Testis (tissue), 3 donors: Measurements from ENCODE around the gene ARHGAP25. TPM values are rescaled to one million over a fixed set of nuclear protein-coding genes. Genes with fewer than 3 reads are reported as not detected.

Experiments used
- DNase-seq: peaks from one replicate; pipeline ENCODE4 v3.0.0-alpha.2; 2019
- H3K27ac ChIP-seq, 2 donors: fragments of 200-600 bp; sonication (generic); one replicate each; pipeline ENCODE4 v1.5.1; 2019
- H3K27me3 ChIP-seq: fragments of 200-600 bp; sonication (generic); one replicate; pipeline ENCODE4 v1.5.1; 2019
- H3K36me3 ChIP-seq: fragments of 200-600 bp; sonication (generic); one replicate; pipeline ENCODE4 v1.5.1; 2017; ENCODE audit warnings: low read depth; ENCODE audit errors: missing control alignments
- H3K4me1 ChIP-seq: fragments of 200-600 bp; sonication (generic); one replicate; pipeline ENCODE4 v1.5.1; 2019
- H3K4me3 ChIP-seq, 2 donors: fragments of 200-600 bp; sonication (generic); one replicate each; pipeline ENCODE4 v1.5.1; 2017 to 2019
- H3K9me3 ChIP-seq: fragments of 200-600 bp; sonication (generic); one replicate; pipeline ENCODE4 v1.5.1; 2017
- POLR2A ChIP-seq: fragments of 450-650 bp; IDR thresholded peaks from one replicate; pipeline ENCODE4 v1.6.1; 2017; ENCODE audit warnings: antibody characterized with exemption, mild to moderate bottlenecking, moderate library complexity
- WGBS, 2 donors: methylation state at CpG; one replicate each; pipeline ENCODE4 v1.1.5; 2018; 5-methylcytosine and 5-hydroxymethylcytosine counted together
- intact Hi-C: fragments of 100-400 bp; cut with DNase I; formaldehyde crosslinking; loops from one replicate; pipeline ENCODE4 v1.15.1; 2023; ENCODE audit warnings: low total_unique reads
- polyA plus RNA-seq: library from polyadenylated mRNA; stranded (reverse); fragments of 350-450 nt; fragmentation: Illumina TruSeq; extraction: RNeasy Lipid Tissue Mini Kit (QIAGEN cat#74804); gene quantifications from one replicate; pipeline ENCODE4 v1.2.3, GENCODE V29; 2014; ENCODE audit warnings: low read depth, low replicate concordance; ENCODE audit not compliant: insufficient read depth
- total RNA-seq, 2 donors: library from RNA; depleted of rRNA; stranded (reverse); fragments of >200 nt; gene quantifications; one replicate each; pipeline ENCODE4 v1.2.3, GENCODE V29; 2016
- TF ChIP-seq, protein P1 (sequence below), 3 experiments: fragments of 450-650 bp in 2 of 3; fragments of 200-600 bp in 1 of 3; sonication (generic) in 1 of 3; IDR thresholded peaks; one replicate each; pipeline ENCODE4 v1.5.1; 2016 to 2019; ENCODE audit warnings: antibody characterized with exemption in 3 of 3, mild to moderate bottlenecking in 2 of 3, moderate library complexity in 1 of 3

ARHGAP25 gene
- total and polyA plus RNA-seq, 3 donors from 2014 or later: 6.2 to 8.2 (median 6.7) TPM

DNA sequence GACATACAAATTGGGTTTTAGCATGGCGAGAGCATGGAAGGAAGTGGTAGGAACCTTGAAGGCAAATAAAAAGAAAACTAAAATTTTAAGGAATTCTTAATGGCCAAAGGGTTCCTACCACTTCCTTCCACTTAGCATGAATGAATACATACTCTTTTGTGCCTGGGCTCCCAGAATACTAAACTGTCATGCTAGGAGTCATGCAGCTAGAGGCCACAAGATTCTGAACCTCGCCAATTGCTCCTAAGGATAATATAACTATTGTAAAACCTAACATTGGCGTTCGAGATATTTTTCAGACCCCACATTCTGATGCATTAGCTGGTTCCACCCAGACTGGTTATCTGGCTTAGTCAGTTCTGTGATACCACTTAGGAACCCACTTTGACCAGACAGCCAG, 38.6 kb upstream of the ARHGAP25 start:
- no peaks in the 10 kb centered on the region for H3K9me3 ChIP-seq
- 85 to 92% methylated on average over 4 of the region's 4 CpGs for WGBS, 2 donors
- no peaks in the 10 kb centered on the region for H3K36me3 ChIP-seq
- intact Hi-C loops: no loop called here
- H3K27me3 ChIP-seq: no peaks in the 10 kb centered on the region
- H3K4me3 ChIP-seq: no peak overlapping the region
- no peak overlapping the region for H3K27ac ChIP-seq
- DNase-seq: no peak
- no peak for TF ChIP-seq POLR2A
- TF ChIP-seq, protein P1, sequence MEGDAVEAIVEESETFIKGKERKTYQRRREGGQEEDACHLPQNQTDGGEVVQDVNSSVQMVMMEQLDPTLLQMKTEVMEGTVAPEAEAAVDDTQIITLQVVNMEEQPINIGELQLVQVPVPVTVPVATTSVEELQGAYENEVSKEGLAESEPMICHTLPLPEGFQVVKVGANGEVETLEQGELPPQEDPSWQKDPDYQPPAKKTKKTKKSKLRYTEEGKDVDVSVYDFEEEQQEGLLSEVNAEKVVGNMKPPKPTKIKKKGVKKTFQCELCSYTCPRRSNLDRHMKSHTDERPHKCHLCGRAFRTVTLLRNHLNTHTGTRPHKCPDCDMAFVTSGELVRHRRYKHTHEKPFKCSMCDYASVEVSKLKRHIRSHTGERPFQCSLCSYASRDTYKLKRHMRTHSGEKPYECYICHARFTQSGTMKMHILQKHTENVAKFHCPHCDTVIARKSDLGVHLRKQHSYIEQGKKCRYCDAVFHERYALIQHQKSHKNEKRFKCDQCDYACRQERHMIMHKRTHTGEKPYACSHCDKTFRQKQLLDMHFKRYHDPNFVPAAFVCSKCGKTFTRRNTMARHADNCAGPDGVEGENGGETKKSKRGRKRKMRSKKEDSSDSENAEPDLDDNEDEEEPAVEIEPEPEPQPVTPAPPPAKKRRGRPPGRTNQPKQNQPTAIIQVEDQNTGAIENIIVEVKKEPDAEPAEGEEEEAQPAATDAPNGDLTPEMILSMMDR (IDR thresholded peaks at IDR 0.05): no peak
- no peaks in the 10 kb centered on the region for H3K4me1 ChIP-seq

DNA sequence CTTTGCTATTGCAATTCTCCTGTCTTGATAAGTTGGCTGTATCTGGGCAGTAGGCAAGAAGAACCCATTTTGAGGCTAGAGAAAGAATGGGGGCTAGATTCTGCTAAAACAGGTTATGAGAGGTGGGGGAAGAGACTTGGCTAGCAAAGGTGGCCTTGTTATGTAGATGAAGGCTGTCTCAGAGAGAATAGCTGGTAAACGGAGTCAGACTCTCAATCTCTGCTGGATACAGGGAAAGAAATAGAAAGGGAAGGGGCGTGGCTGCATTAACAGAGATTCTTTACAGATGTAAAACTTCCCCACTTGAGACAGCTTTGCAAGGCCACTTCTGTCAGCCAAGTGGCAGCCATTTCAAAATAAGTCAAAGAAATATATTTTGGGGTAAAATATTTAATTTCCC, 38.1 kb upstream of the ARHGAP25 start:
- Histone ChIP-seq H3K4me3 (no peak overlapping the region), H3K36me3 (no peaks in the 10 kb centered on the region), H3K4me1 (no peaks in the 10 kb centered on the region), H3K9me3 (no peaks in the 10 kb centered on the region), H3K27ac (no peak overlapping the region), H3K27me3 (no peaks in the 10 kb centered on the region)
- WGBS, 2 donors: 91 to 94% methylated on average over 2 of the region's 2 CpGs
- DNase-seq: no peak
- intact Hi-C loops: no loop called here
- TF ChIP-seq POLR2A: no peak
- TF ChIP-seq, protein P1 (IDR thresholded peaks at IDR 0.05): no peak

DNA sequence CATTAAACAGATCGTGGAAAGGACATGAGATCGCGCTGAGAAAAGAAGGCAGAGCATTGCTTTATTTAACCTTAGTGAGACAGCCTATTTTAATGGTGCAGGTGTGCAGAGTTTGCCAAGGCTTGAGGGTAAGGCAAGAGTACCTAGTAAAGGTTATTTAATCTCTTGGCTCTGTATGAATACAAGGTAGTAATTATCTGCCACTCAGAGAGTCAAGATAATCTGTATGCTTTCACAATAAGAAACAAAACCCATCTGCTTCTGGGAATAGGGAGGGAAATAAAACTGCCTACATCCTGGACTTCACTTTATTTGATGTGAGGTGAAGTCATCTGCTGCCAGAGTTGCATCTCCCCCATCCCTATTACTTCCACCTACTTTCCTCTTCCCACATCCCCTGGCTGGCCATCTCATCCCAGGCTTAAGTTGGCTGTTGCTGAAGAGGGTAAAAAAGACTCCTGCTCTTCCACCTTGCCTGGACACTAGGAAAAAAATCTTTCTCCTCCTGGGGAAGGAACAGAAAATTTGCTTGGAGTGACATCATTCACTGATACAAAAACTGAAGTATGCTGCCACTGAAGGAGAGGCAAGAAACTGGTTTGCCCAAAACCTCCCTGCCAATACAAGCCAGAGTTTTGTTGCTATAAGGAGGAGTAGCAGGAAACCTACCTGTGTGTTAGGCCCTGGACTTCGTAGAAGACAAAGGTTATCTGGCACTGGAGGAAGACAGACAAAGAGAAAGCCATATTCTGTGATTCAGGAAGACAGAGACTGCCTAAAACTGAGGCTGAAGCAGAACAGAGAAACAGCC, 35.8 kb upstream of the ARHGAP25 start:
- Histone ChIP-seq H3K27me3 (no peaks in the 10 kb centered on the region), H3K36me3 (no peaks in the 10 kb centered on the region), H3K9me3 (no peaks in the 10 kb centered on the region), H3K4me3 (no peak overlapping the region), H3K4me1 (no peaks in the 10 kb centered on the region), H3K27ac (no peak overlapping the region)
- WGBS, 2 donors: 75 to 88% methylated on average over 4 of the region's 4 CpGs
- DNase-seq: no peak
- TF ChIP-seq POLR2A: no peak
- TF ChIP-seq, protein P1 (IDR thresholded peaks at IDR 0.05): no peak
- intact Hi-C loops: no loop called here

DNA sequence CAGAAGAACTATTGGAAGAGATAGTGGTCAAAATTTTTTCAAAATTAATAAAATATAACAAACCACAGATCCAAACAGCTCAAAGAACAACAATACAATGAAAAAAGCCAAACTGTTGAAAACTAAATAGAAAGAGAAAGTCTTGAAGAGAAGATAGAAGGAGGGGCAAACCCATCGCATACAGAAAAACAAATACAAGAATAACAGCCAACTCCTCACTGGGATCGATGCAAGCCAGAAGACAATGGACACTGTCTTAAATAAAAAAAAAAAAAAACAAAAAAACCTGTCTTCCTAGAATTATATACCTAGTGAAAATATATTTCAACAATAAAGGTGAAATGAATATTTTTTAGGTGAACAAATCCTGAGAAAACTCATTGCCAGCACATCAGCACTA, 34.1 kb upstream of the ARHGAP25 start:
- Histone ChIP-seq H3K36me3 (no peaks in the 10 kb centered on the region), H3K27me3 (no peaks in the 10 kb centered on the region), H3K4me1 (no peaks in the 10 kb centered on the region), H3K27ac (no peak overlapping the region), H3K4me3 (no peak overlapping the region), H3K9me3 (no peaks in the 10 kb centered on the region)
- TF ChIP-seq POLR2A: no peak
- TF ChIP-seq, protein P1 (IDR thresholded peaks at IDR 0.05): no peak
- DNase-seq: no peak
- intact Hi-C loops: no loop called here
- 98% methylated on average over 2 of the region's 2 CpGs for WGBS, 2 donors

DNA sequence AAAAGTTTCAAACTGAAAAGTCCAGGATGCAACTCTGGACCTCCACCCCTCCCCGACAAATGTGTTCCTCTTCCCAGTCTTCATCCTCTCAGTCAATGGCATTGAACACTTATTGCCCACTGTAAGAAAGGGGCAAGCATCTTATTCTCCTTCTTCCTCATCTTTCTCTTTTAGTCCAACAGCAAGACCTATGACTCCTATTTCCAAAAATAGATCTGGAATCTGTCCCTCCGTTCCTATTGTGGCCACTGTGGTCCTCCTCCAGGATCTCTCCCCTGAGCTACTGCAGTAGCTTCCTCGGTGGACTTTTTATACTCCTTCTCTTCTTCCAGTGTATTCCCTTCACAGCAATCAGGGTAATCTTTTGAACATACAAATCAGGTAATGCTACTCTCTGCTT, 28.0 kb upstream of the ARHGAP25 start:
- H3K9me3 ChIP-seq: no peaks in the 10 kb centered on the region
- intact Hi-C loops: no loop called here
- no peaks in the 10 kb centered on the region for H3K36me3 ChIP-seq
- WGBS, 2 donors: 72 to 77% methylated on average over 3 of the region's 3 CpGs
- TF ChIP-seq, protein P1 (IDR thresholded peaks at IDR 0.05): no peak
- no peak for TF ChIP-seq POLR2A
- H3K27ac ChIP-seq: no peak overlapping the region
- H3K4me3 ChIP-seq: no peak overlapping the region
- no peak for DNase-seq
- H3K4me1 ChIP-seq: no peaks in the 10 kb centered on the region
- H3K27me3 ChIP-seq: no peaks in the 10 kb centered on the region
